HG02840 (cell line): ENCODE results near the gene CXorf51B.
"Not testable (repeated sequence)": the region's sequence is repeated elsewhere in the genome, so short reads cannot be mapped to it uniquely, and the experiment has no call there.

Experiments used
- ATAC-seq: cut with Tn5 transposase; IDR thresholded peaks from one replicate; pipeline ENCODE4 v1.9.1; 2021; ENCODE audit warnings: mild to moderate bottlenecking, moderate library complexity, moderate number of reproducible peaks; ENCODE audit not compliant: unreplicated experiment, low FRiP score

Gene CXorf51B

GRCh38 chrX:146809471-146809870 lies at the start of gene CXorf51B:
CXorf51B (plus strand) TSS chrX:146809771; CDS start chrX:146809792, 21 bp downstream.
- not testable (repeated sequence) for ATAC-seq

- not testable (repeated sequence) for ATAC-seq
Measured at GRCh38 chrX:146814644-146815043, 5.1 kb downstream of the CXorf51B start, which contains the start of gene CXorf51A. CXorf51A (minus strand) TSS chrX:146814744; CDS start chrX:146814723, 21 bp downstream.

GRCh38 chrX:146831994-146832393 lies 22.4 kb downstream of the CXorf51B start:
- ATAC-seq: no peak

GRCh38 chrX:146854281-146854680 lies 44.7 kb downstream of the CXorf51B start:
- no peak for ATAC-seq
